Measurements from ENCODE around the gene UBE2G1.

Gene UBE2G1

DNA sequence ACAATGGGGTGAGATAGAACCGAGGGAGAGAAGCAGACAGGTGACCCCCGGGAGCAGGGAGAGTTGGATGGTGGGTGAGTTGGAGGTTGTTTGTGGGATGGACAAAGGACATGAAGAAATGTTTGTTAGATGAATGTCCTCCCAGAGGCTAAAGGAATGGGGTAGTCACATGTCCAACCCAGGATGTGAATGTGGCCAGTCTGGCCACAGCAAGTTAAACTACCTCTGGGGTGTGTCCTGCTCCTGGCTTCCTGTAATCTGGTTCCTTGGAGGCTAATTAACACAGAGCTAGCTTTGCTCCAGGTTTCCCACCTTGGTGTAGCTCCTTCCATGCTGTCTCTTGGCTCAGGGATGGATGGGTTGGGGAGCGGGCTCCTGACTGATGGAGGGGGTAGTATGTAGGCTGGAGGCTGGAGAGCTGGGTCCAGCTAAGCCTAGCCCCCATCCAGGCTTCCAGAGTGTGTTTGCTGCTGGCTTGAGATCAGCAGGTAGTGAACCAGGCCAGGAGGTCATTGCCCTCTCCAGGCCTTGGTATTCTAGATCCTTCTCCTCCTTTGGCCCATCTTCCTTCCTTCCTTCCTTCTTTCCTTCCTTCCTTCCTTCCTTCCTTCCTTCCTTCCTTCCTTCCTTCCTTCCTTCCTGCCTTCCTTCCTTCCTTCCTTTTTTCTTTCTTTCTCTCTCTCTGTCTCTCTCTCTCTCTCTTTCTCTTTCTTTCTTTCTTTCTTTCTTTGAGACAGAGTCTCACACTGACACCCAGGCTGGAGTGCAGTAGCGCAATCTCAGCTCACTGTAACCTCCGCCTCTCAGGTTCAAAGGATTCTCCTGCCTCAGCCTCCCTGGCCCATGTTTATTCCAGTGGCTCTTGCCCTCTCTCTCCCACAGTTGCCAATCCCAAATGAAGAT is 28.0 kb upstream of the UBE2G1 start:
- TF ChIP-seq, protein P1, sequence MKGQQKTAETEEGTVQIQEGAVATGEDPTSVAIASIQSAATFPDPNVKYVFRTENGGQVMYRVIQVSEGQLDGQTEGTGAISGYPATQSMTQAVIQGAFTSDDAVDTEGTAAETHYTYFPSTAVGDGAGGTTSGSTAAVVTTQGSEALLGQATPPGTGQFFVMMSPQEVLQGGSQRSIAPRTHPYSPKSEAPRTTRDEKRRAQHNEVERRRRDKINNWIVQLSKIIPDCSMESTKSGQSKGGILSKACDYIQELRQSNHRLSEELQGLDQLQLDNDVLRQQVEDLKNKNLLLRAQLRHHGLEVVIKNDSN (IDR thresholded peaks at IDR 0.05), result peak; percentile 36; the same call in 1 of the 2 replicates
- no peak for TF ChIP-seq ZBTB7A (IDR thresholded peaks at IDR 0.05; ENCODE audit: low read depth)

DNA sequence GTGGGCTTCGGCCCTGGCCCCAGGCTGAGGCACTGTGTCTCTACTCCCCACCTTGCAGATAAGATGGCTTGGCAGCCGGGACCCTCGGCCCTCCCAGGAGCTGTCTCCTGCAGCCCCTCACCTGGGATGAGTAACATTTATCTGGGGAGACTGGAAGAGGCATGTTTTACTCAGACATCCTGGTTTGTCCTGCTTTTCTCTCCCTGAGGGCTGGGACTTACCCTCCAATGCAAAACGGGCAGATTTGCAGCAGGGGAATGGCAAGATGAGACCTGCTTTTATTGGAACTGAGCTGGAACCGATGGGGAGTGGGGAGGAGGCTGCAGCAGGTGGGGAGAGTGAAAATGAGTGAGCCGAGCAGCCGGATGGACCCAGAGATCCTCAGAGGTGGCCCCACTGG is 27.3 kb upstream of the UBE2G1 start:
- TF ChIP-seq EGR1 (IDR thresholded peaks at IDR 0.05), result no peak
- no peak for TF ChIP-seq FOXM1 (IDR thresholded peaks at IDR 0.05; ENCODE audit: borderline replicate concordance, low read depth)
- no peak for TF ChIP-seq TEAD4 (IDR thresholded peaks at IDR 0.05)
- TF ChIP-seq, protein P2, sequence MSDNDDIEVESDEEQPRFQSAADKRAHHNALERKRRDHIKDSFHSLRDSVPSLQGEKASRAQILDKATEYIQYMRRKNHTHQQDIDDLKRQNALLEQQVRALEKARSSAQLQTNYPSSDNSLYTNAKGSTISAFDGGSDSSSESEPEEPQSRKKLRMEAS (IDR thresholded peaks at IDR 0.05), result no peak
- TF ChIP-seq RAD21 (IDR thresholded peaks at IDR 0.05; ENCODE audit: low read depth), result no peak
- TF ChIP-seq, protein P1 (IDR thresholded peaks at IDR 0.05), result no peak
- TF ChIP-seq TAF1 (IDR thresholded peaks at IDR 0.05; ENCODE audit: low read depth), result no peak
- TF ChIP-seq EP300 (IDR thresholded peaks at IDR 0.05; ENCODE audit: borderline replicate concordance), result no peak
- no peak for TF ChIP-seq CREB1 (IDR thresholded peaks at IDR 0.05; ENCODE audit: low read depth)
- no peak for TF ChIP-seq TCF12 (IDR thresholded peaks at IDR 0.05; ENCODE audit: low read depth)
- TF ChIP-seq, protein P3, sequence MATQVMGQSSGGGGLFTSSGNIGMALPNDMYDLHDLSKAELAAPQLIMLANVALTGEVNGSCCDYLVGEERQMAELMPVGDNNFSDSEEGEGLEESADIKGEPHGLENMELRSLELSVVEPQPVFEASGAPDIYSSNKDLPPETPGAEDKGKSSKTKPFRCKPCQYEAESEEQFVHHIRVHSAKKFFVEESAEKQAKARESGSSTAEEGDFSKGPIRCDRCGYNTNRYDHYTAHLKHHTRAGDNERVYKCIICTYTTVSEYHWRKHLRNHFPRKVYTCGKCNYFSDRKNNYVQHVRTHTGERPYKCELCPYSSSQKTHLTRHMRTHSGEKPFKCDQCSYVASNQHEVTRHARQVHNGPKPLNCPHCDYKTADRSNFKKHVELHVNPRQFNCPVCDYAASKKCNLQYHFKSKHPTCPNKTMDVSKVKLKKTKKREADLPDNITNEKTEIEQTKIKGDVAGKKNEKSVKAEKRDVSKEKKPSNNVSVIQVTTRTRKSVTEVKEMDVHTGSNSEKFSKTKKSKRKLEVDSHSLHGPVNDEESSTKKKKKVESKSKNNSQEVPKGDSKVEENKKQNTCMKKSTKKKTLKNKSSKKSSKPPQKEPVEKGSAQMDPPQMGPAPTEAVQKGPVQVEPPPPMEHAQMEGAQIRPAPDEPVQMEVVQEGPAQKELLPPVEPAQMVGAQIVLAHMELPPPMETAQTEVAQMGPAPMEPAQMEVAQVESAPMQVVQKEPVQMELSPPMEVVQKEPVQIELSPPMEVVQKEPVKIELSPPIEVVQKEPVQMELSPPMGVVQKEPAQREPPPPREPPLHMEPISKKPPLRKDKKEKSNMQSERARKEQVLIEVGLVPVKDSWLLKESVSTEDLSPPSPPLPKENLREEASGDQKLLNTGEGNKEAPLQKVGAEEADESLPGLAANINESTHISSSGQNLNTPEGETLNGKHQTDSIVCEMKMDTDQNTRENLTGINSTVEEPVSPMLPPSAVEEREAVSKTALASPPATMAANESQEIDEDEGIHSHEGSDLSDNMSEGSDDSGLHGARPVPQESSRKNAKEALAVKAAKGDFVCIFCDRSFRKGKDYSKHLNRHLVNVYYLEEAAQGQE (IDR thresholded peaks at IDR 0.05; ENCODE audit: low read depth), result no peak
- no peak for TF ChIP-seq NFIC (IDR thresholded peaks at IDR 0.05)
- TF ChIP-seq ZBTB7A (IDR thresholded peaks at IDR 0.05; ENCODE audit: low read depth), result no peak
- no peak for TF ChIP-seq CEBPB (IDR thresholded peaks at IDR 0.05)
- no peak for TF ChIP-seq YY1 (IDR thresholded peaks at IDR 0.05; ENCODE audit: low read depth)

DNA sequence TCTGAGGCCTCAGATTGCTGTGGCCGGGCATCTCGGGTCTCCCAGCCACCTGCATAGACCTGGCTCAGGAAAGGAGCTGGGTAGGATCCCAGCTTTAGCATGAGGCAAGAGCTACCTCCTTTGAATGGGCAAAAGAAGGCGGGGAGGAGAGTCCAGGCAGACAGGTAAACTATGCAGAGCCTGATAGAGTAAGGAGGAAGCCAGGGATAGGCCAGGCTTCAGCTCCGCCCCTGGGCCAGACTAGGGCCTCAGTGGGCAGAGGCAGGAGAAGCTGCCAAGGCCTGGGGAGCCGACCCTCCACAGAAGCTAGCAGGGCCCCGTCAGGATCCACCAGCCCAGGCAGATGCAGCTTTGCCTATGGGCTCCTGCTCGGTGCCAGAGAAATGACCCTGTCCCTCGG is 22.6 kb upstream of the UBE2G1 start:
- no peak for TF ChIP-seq TCF12 (IDR thresholded peaks at IDR 0.05; ENCODE audit: low read depth)

DNA sequence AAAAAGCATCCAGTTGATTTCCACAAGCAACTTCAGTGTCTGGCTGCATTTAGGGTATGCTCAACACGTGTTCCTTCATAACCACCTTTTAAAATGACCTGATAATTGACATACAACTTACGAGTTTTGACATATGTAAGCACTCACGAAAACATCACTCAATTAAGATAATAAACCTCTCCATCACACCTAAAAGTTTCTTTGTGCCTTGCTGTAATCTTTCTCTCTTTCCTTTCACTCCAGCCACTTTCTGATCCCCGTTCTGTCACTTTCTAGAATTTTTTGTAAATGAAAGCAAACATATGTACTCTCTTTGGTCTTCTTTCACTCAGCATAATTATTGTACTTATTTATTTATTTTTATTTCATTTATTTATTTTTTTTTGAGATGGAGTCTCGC is 20.7 kb upstream of the UBE2G1 start:
- TF ChIP-seq TAF1 (IDR thresholded peaks at IDR 0.05; ENCODE audit: low read depth), result no peak
- no peak for TF ChIP-seq CREB1 (IDR thresholded peaks at IDR 0.05; ENCODE audit: low read depth)
- no peak for TF ChIP-seq TCF12 (IDR thresholded peaks at IDR 0.05; ENCODE audit: low read depth)

DNA sequence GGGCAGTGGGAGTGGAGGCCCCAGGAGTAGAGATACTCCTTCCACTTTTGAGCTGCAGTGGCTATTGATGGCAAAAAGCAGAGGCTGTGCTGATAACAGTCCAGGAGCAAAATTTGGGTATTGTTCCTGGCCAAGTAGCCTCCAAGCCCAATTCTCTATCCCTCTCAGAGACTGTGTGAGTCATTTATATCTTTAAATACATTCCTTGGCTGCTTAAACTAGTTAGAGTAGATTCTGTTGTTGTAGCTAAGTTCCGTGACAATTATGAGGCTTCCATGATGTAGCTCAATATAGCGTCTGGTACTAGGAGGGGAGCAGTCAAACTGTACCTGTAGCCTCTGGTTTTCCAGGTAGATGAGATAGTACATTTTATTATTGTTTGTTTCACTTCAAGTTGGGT is 19.9 kb upstream of the UBE2G1 start:
- TF ChIP-seq TCF12 (IDR thresholded peaks at IDR 0.05; ENCODE audit: low read depth) (no peak), CEBPB (IDR thresholded peaks at IDR 0.05) (no peak)

DNA sequence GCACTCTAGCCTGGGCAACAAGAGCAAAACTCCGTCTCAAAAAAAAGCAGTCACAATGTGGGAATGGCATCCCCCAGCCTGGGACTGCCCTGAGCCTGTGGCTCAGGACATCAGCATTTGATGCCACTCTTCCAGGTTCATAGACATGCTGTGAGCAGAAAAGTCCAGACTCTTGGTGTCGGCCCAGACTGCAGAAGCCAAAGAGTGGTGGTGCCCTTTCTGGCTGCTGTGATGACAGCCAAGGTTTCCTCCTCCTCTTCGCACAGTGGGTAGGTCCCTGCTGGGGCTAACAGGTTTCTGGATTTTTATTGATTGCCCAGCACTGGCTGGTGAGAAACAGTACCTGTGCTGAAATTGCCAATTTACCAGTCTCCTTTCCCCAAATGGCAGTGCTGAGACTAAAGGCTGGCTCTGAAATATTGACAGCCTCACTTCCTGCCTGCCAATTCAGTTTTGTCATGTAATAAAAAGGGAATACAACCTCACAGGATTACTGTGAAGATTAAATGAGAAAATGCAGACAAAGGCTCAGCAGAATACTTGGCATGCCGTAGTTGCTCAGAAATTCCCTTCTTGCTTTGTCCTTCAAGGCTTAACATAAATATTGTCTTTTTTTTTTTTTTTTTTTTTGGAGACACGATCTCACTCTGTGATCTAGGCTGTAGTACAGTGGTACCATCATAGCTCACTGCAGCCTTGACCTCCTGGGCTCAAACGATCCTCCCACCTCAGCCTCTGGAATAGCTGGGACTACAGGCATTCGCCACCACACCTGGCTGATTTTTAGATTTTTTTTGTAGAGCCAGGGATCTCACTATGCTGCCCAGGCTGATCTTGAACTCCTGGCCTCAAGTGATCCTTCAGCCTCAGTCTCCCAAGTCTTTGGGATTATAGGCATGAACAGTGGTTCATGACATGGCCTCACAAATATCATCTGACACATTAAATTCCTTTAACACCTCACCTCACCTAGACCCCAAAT is 15.5 kb upstream of the UBE2G1 start:
- TF ChIP-seq, protein P1 (IDR thresholded peaks at IDR 0.05), result no peak
- TF ChIP-seq, protein P2 (IDR thresholded peaks at IDR 0.05), result no peak
- no peak for TF ChIP-seq TCF12 (IDR thresholded peaks at IDR 0.05; ENCODE audit: low read depth)
- TF ChIP-seq NFIC (IDR thresholded peaks at IDR 0.05), result no peak
- TF ChIP-seq YY1 (IDR thresholded peaks at IDR 0.05; ENCODE audit: low read depth), result no peak
- no peak for TF ChIP-seq CEBPB (IDR thresholded peaks at IDR 0.05)
- no peak for TF ChIP-seq ZBTB7A (IDR thresholded peaks at IDR 0.05; ENCODE audit: low read depth)
- no peak for TF ChIP-seq RAD21 (IDR thresholded peaks at IDR 0.05; ENCODE audit: low read depth)
- no peak for TF ChIP-seq EP300 (IDR thresholded peaks at IDR 0.05; ENCODE audit: borderline replicate concordance)
- TF ChIP-seq, protein P3 (IDR thresholded peaks at IDR 0.05; ENCODE audit: low read depth), result no peak
- TF ChIP-seq EGR1 (IDR thresholded peaks at IDR 0.05), result no peak
- no peak for TF ChIP-seq TEAD4 (IDR thresholded peaks at IDR 0.05)
- TF ChIP-seq CREB1 (IDR thresholded peaks at IDR 0.05; ENCODE audit: low read depth), result no peak
- no peak for TF ChIP-seq TAF1 (IDR thresholded peaks at IDR 0.05; ENCODE audit: low read depth)
- TF ChIP-seq FOXM1 (IDR thresholded peaks at IDR 0.05; ENCODE audit: borderline replicate concordance, low read depth), result no peak
